NCI-H524 treated with DMSO at 0.1 percent for 48 hours (cell line): ENCODE results near the gene SNCAIP.

Source experiments
- DNase-seq: peaks from one replicate; lab custom pipeline; 2025; lab: John Stamatoyannopoulos, UW

Gene SNCAIP

DNA sequence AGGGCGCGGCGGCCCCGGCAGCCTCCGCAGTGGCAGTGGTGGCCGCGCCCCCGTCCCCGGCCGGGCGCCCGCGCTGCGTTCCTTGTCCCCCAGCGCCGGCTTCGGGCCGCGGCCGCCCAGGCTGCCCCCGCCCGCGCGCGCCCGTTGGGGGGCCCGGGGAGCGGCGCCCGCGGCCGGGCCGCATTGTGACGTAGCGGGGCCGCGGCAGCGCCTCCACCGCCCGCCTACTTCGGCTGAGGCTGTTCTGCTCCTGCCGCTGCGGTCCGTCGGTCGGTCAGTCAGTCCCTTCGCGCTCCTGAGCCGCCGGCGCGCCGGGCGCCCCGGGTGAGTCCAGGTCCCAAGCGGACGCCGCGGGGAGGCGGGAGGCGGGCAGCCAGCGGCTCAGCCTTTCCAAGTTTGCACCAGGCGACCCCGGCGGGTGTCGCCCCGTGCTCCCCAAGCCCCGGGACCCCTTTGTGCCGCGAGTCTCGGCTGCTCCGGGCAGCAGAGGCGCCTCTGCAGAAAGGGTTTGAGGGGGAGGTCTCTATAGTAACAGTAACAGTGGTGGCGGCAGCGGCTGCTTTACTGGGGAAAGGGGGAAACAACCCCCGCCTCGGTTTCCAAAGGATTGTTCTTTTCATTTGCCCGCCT lies at the start of gene SNCAIP:
Gene SNCAIP (plus strand): TSS at position 277 of the 630 bp plus-strand sequence. CDS start 78,898 bp downstream, outside the sequence.
- DNase-seq: no peak

DNA sequence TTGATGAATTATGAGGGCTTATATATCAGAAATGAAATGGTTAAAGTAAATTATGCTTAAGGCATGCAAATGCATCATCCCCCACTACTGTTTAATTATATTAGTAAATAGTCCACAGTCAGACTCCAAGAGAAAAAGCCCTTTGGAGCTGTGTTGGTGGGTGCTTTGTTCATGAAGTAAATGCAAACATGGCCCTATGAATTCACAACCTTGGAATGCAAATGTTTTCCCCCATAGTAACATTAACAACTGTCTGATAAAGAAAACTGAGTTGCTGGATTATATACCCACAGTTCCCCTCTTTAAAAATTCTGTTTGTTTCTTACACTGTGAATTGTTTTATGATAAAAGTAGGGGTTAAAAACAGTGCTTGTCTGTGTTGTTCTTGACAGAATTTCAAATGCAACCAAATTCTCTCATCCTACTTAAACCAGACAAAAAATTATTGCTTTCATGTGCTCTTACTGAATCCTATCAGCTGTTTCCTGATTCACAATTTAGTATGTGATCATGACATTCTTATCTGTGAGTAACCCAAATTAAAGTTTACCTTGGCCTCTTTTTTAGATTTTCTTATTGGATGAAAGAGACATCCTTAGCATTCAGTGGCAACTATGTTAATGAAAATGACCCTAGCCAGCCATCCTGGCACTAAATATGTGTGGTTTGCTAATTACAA lies 48.5 kb upstream of the SNCAIP start:
- DNase-seq: no peak

DNA sequence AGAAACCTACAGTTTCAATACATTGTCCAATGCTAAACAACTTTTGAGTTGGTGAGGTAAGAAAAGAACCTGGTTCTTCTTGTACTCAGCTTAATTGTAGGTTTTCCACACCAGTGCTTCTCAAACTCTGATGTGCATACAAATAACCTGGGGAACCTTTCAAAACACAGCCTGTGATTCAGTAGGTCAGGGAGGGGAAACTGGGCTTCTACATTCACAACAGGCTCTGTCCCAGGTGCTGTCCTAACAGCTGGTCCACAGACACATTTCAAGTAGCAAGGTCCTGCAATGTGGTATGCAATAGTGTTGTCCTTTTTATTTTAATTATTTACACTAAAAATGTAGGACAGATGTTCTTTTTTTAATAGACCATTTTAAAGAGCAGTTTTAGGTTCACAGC lies 47.4 kb upstream of the SNCAIP start:
- no peak for DNase-seq

DNA sequence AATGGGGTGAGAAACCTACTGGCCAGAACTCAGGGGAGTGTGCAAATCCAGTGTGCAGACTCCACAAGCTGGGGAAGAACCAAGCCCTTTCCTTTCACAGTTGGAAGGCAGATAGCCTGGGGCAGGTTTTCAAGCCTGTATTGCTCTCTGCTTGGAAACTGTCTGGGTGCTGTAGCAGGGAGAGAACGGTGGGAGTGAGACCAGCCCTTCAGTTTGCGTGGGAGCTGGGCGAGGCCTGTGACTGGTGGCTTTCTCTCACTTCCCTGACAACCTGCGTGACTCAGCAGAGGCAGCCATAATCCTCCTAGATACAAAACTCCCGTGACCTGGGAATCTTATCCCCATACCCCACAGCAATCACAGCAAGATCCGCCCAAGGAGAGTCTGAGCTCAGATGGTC lies 44.9 kb upstream of the SNCAIP start:
- no peak for DNase-seq

DNA sequence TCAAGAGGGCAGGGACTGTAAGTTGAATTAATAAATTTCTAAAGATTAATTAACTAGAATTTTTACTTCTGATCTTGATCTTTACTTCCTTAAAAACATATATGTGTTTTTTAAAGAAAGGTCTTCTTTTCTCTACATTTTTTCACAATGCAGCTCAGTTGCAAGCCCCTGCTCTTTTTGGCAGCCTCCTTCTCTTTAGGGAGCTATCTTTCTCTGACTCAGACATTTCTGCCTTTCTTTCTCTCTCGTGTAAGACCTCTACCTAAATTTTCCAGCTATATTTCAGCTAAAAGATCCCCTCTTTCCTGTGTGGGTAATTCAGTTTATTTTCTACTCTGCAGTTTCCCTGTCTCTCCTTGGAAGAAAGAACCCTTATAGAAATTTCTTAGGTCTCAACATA lies 38.3 kb upstream of the SNCAIP start:
- no peak for DNase-seq

DNA sequence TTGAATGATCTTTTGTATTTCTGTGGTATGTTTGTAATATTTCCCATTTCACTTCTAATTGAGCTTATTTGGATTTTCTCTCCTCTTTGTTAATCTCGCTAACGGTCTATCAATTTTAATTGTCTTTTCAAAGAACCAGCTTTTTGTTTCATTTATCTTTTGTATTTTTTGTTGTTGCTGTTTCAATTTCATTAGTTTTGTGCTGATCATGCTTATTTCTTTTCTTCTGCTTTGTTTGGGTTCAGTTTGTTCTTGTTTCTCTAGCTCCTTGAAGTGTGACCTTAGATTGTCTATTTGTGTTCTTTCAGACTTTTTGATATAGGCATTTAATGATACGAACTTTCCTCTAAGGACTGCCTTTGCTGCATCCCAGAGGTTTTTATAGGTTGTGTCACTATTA lies 28.4 kb upstream of the SNCAIP start:
- no peak for DNase-seq

DNA sequence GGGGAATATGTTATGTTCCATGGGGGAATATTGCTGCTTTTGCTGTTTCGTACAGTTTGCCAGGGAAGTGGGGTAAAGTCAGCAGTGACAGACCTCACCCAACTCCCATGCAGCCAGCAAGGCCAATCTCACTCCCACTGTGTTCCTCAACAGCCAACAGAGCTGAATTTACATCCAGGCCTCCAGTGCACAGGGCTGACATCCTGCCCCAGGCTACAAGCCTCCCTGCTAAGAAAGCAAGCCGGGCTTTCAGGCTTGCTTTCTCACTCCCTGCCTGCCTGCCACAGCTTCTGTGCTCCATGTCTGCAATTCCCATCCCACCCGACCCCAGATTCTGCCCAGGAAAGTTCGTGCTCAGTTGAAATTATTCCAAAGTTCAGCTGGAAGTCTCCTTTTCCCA lies 25.5 kb upstream of the SNCAIP start:
- DNase-seq: no peak

DNA sequence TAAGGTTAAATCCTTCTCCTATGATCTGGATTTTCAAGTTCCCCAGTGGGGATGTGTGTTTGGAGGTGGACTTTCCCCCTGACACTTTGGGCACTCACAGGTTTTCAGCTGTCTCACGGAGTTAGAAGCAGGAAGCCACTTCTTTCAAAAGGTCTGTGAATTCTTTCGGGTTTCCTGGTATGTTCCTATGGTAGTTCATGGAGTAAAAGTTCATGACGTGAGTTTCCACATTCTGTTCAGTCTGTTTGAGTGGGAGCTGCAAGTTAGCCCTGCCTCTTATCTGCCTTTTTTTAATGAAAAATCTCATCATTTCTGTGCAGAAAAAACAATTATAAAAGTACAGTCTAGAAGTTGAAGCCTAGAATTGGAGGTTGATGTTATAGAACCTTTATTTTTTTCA lies 24.9 kb upstream of the SNCAIP start:
- no peak for DNase-seq

DNA sequence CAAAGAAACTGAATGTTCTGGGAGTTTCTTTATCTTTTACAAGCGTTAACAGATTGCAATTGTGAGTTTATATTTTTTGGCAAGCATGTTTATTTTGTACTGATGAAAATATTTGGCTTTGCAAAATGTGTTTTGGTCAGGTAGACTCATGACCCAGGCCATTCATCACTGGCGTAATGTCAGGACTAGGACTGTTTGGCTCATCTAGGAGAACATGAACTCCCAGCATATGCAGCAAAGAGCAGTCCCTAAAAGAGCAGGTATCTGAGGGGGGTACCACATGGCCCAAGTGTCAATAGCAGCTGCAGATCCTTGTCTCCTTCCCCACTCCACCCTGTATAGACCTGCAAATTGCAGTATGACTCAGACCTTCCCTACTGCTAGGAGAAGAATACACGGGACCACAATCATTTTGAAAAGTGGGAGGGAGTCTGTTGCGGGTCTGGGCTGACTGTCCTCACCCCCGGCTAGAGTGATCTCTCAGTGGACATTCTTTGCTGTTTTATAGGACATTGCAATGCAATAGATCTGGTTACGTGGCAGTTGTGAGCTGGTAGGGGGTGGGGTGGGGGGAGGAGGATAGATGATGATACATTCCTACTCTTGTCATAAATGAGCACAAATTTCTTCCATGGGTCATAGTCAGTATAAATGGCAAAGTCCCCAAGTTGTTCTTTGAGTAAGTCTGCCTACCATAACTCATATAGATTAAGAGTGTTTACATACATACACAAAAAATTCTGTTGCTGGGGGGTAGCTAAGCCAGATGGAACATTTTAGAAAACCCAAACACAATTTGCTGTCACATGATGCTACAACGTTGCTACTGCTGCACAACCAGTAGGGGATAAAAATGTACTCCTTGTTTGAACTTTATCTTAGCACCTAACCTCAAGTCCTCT lies 20.8 kb upstream of the SNCAIP start:
- DNase-seq: no peak

DNA sequence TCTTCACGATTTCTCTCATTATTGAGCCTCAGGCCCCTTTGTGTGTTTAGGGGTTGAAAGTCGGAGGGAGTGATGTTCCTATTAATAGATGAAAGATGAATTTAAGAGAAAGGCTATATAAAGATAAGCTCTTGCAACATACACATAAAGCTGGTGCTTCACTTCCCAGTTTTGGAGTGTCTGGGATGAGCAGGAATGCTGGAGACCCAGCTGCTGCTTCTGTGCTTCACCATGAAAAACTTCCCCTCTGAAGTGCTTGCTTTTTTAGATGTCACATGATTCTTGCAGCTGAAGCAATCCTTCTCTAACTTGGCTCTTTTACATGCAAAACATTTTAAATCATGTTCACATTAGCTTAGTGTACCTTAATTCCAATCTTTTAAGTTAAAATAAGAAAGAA lies 19.7 kb upstream of the SNCAIP start:
- no peak for DNase-seq

DNA sequence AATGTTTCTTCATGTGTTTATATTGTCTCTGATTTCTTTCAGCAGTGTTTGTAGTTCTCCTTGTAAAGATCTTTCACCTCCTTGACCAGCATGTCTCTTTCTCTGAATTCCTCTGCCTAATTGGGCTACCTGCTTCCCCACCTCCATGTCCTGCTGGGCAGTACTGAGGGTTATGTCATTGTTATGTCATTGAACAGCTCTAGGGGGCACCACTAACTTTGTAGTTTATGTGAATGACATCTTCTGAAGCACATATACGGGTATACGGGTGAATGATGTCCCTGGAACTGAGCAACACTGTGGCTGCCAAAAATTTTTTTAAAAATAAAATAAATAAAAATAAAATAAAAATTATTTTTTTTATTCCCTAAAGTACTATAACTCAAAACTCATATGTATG lies 16.9 kb upstream of the SNCAIP start:
- DNase-seq: no peak

DNA sequence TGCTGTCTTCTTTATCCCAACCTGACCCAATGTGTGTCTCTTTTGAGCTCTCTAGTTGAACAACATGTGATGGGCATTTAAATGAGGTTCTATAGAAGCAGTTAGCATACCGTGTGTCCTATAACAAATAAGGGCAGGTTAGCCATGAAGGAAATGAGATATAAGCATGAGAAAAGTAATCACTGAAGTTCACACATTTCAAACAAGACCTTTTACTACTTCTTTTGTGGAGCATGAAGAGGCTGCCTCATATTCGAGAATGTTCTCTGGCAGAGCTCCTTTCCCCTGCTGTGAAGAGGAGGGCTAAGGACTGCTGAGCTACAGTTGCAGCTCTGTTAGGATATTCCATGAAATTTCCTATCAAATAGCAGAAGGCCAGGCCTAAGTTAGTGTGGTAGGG lies 15.2 kb upstream of the SNCAIP start:
- DNase-seq: no peak

DNA sequence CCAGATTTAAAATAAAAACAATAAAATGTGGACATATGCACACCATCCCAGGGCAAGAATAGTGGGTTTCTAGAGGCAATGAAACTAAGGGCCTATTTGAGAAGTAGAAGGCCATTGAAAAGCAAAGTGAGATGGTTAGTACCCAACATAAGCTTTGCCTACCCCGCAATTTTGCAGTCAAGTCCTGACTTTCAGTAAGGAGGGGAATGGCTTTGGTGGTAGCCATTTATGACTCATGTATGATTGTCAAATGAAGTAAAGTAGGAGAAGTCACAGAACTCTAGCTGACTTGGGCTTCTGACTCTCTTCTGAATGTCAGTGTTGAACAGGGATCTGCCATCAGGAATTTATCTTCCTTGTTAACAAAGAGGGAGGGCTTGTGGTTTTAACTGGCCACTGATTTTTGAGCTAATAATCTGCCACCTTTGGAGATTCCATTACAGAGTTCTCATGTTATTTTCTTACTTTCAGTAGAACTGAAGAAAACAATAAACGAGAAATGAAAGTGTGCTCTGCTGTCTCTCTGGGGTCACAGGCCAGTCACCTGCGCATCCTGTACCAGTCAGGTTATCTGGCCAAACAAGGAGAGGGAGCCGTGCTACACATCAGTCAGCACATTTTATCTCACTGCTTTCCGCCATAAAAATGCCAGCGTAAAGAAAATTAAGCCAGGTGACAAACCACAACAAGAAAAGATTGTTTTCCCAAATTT lies 14.3 kb upstream of the SNCAIP start:
- no peak for DNase-seq

DNA sequence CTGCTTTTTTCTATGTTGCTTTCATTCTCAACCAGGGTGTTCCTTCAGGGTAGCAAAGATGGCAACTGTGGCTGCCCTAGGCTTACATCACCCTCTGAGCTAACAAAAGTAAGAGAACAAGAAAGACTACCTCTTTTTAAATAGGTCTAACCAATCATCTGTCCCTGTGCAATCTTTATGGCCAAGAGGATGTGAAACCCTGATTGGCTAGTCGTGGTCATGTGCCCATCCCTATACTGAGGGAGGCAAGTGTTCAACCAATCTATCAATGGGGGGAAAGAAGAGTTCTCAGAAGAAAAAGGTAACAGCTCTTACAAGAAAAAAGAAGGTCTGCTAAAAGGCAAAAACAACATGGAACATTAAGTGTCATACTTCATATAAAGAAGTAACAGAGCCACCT lies 11.7 kb upstream of the SNCAIP start:
- no peak for DNase-seq

DNA sequence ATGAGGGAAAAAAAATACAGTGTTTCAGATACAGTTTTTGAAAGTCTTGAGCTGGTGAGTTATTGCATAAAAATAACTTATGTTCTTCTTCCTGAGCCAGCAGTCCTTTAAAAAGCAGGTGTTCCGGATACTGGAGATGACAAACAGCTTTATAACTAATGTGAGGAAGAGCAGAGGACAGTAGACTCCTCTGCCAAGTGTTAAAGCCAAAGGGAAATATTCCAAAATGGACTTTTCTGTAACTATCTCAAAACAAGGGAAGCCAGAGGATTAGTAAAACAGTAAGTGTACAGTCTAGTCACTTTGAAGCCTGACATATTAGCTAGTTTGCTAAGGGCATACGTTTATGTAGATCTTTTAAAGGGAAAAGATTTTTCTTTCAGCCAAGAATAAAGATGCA lies 11.0 kb upstream of the SNCAIP start:
- no peak for DNase-seq

DNA sequence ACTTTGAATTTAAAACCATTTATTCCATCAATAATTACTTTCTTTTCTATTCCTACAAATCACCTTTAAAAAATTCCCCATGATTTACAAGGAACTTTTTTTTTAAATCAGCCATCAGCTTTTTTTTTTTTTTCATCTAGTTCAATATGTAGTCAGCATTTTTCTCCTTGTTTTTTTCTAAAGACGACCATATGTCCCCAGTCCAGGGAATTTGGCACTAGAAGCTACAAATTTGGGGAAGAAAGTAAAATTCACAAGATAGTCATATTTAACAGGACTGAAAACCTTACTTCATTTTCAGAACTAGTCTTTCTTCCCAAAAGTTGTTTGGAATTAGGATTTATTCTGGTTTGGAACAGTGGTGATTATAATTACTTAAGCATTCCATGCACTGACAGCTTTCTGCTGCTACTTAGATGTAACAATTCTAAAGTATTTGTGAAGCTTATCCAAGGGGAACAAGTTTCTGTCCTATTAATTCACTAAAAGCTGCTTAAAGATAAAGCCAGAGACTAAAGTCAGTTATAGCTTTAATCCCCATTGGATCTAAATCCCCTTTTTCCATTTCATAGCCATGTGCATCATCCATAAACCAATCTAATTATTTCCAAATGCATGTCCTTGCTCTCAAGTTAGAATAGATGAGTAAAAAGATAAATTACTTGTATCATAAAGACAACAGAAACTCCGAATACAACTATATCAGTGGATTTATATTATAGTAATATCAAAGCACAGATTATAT lies 7.4 kb upstream of the SNCAIP start:
- no peak for DNase-seq

DNA sequence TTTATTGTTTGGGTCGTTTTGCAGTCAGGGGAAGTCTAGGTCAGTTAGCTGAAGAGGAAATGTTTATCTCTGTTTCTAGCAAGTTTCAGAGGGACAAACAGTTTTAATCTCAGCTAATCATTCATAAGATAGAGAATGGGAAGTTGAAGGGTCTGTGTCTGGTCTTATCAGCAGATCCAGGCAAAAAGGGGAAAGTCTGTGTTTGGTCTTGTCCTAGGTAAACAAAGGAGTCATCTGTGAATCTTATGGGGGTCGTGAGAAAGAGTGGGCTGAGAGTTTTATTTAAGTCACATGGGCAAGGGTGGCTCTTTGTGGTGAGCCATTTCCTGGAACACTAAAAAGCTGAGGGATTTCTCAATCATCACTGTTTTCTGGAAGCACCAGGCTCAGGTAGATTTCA lies 5.6 kb upstream of the SNCAIP start:
- DNase-seq: no peak

DNA sequence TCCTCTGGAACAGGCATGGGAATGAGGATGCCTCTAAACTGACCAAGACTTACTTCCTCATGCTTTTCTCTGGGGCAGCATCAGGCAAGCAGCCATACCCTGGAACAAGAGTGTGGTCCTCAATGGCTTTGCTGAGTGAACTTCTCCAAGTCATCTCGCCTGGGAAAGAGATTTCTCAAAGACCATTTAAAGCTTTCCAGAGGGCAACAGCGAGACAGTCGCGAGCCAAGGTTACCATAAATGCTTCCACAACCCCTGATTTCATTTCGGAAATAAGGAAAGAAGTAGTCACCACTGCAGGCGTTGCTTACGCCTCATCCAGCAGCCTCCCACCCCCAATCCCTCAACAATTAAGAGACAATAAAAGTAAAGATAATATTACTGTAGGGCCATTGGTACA lies 1.1 kb upstream of the SNCAIP start:
- no peak for DNase-seq

DNA sequence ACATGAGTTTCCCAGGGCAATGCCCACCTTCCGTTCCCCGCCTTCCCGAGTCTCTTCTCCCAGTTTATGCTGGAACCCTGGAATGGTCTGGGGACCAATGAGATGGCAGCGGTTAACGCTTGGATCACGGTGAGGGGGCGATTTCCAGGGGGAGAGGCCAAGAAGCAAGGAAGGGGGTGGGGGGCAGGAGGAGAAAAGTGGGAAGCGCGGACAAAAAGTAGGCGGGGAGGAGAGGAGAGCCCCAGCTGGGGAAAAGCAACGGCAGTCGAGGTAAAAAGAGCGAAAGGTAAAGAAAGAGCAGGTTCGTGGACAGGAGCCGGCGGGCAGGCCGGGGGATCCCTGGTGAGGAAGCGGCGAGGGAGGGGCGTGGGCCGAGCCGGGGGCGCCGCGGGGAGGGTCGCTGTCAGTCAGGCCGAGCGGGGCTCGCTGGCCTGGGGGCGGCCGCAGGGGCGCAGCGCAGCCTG lies 508 bp upstream of the SNCAIP start:
- DNase-seq: no peak

DNA sequence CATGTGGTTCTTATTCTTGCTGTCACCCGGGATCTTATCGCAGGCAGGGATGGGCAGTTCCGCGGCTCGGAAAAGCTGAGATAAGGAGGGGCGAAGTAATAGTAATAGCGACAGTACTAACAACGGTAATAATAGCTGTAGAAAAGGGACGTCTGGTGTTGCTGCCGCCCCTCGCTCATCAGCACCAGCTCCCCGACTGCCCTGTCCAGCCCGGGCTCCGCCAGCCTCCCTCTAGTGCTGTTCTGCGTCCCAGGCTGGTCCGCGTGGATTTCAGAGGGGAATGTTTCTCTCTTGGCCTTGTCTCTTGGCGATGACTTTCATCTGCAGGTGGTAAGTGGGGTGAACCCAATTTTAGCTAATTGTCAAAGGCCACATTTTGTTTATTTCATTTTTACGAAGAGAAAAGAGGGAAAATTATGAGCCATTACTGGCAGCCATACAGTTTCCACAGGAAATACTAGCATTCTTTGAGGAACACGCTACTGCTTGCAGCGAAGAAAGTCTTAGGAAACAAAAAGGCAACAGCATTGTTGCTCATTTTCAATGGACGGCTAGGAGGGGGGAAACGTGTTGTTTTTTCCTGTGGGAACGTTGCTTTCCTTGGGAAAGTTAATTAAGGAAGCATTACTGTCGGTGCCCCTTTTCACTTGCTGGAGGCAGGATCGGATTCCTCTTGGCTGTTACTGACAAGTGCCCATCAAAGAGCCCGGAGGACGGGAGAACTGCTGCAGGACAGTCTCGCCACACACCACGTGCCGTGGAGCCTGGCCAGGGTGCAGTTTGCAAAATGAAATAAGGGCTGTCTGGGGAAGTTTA lies 762 bp downstream of the SNCAIP start:
- DNase-seq: no peak

DNA sequence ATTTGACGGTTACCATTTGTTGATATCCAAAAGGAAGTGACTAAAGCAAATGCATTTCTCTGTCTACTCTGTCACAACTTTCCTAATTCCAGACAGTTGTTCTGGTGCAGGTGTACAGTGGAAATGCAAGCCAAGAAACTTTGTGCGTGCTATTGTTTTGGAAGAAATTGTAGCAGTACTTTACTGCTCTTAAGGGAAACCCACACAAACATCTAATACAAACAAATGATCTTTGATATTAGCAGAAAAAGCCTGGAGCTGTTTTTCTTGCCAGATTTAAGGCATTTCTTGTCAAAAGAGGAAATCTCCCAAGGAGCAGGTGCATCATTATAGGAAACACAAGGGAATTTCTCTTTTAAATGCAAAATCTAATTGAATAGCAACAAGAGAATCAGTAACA lies 2.0 kb downstream of the SNCAIP start:
- DNase-seq: no peak
